ENCODE measurements around the gene MROH2A. TPM values are rescaled to one million over a fixed set of nuclear protein-coding genes. Genes with fewer than 3 reads are reported as not detected.

Gene MROH2A
- total and polyA plus RNA-seq, 5 donors from 2014 or later, result not detected

- H3K9me3 ChIP-seq (ENCODE audit: control insufficient read depth in 2 of 2, low read length in 2 of 2), result no peaks in the 10 kb centered on the region
- no peaks in the 10 kb centered on the region for H3K27me3 ChIP-seq (ENCODE audit: control insufficient read depth, insufficient read depth, low read length)
- peaks cover 4% of the 10 kb centered on the region for H3K4me1 ChIP-seq (ENCODE audit: control insufficient read depth, insufficient read depth, low read length, poor library complexity, severe bottlenecking)
- peak overlapping the region in 1 of 3 donors; percentile 2 for H3K27ac Mint-ChIP-seq
- ATAC-seq (ENCODE audit: low read depth in 2 of 2) (no peak), DNase-seq (no peak)
- H3K36me3 ChIP-seq (ENCODE audit: control insufficient read depth, insufficient read depth, low read length), result peaks cover 2% of the 10 kb centered on the region
- H3K9me3 Mint-ChIP-seq, result no peaks in the 10 kb centered on the region
- no peaks in the 10 kb centered on the region for H3K27me3 Mint-ChIP-seq
- no peak overlapping the region for H3K27ac ChIP-seq (ENCODE audit: insufficient read depth, low read length, poor library complexity, severe bottlenecking)
- no peak overlapping the region for H3K4me3 Mint-ChIP-seq
- no peak overlapping the region for H3K4me3 ChIP-seq (ENCODE audit: low read depth, low read length)
- no peaks in the 10 kb centered on the region for H3K36me3 Mint-ChIP-seq
- H3K4me1 Mint-ChIP-seq, result peaks cover 0 to 34% (median 6%) of the 10 kb centered on the region in 4 donors
These were observed 62.4 kb downstream of the MROH2A start for GRCh38 chr2:233840520-233840919.

- Histone ChIP-seq H3K27me3 (ENCODE audit: control insufficient read depth, insufficient read depth, low read length) (no peaks in the 10 kb centered on the region), H3K27ac (ENCODE audit: insufficient read depth, low read length, poor library complexity, severe bottlenecking) (no peak overlapping the region), H3K36me3 (ENCODE audit: control insufficient read depth, insufficient read depth, low read length) (peaks cover 2% of the 10 kb centered on the region), H3K4me1 (ENCODE audit: control insufficient read depth, insufficient read depth, low read length, poor library complexity, severe bottlenecking) (peaks cover 4% of the 10 kb centered on the region), H3K9me3 (ENCODE audit: control insufficient read depth in 2 of 2, low read length in 2 of 2) (no peaks in the 10 kb centered on the region), H3K4me3 (ENCODE audit: low read depth, low read length) (no peak overlapping the region)
- Mint-ChIP-seq H3K36me3 (no peaks in the 10 kb centered on the region), H3K27me3 (no peaks in the 10 kb centered on the region), H3K4me3 (no peak overlapping the region), H3K4me1 (peaks cover 0 to 32% (median 6%) of the 10 kb centered on the region in 4 donors), H3K27ac (peak overlapping the region in 2 of 3 donors; percentile 2 to 88), H3K9me3 (no peaks in the 10 kb centered on the region)
- ATAC-seq (ENCODE audit: low read depth in 2 of 2), result no peak
- DNase-seq, result no peak
These were observed 63.1 kb downstream of the MROH2A start for GRCh38 chr2:233841183-233841582.

- DNase-seq (no peak), ATAC-seq (ENCODE audit: low read depth in 2 of 2) (no peak)
These were observed 66.1 kb downstream of the MROH2A start for GRCh38 chr2:233844064-233844807.

GRCh38 chr2:233844836-233845235, 66.7 kb downstream of the MROH2A start:
- Mint-ChIP-seq H3K27ac (no peak overlapping the region), H3K9me3 (peaks cover 0 to 1% (median 0%) of the 10 kb centered on the region in 7 donors), H3K4me3 (no peak overlapping the region), H3K36me3 (no peaks in the 10 kb centered on the region), H3K4me1 (peaks cover 0 to 23% (median 2%) of the 10 kb centered on the region in 4 donors), H3K27me3 (no peaks in the 10 kb centered on the region)
- Histone ChIP-seq H3K4me1 (ENCODE audit: control insufficient read depth, insufficient read depth, low read length, poor library complexity, severe bottlenecking) (no peaks in the 10 kb centered on the region), H3K36me3 (ENCODE audit: control insufficient read depth, insufficient read depth, low read length) (peaks cover 2% of the 10 kb centered on the region), H3K4me3 (ENCODE audit: low read depth, low read length) (no peak overlapping the region), H3K9me3 (ENCODE audit: control insufficient read depth in 2 of 2, low read length in 2 of 2) (no peaks in the 10 kb centered on the region), H3K27me3 (ENCODE audit: control insufficient read depth, insufficient read depth, low read length) (no peaks in the 10 kb centered on the region), H3K27ac (ENCODE audit: insufficient read depth, low read length, poor library complexity, severe bottlenecking) (no peak overlapping the region)
- no peak for DNase-seq
- ATAC-seq (ENCODE audit: low read depth in 2 of 2), result no peak

More at GRCh38 chr2:233844064-233844807, 66.1 kb downstream of the MROH2A start:
- Histone ChIP-seq H3K9me3 (ENCODE audit: control insufficient read depth in 2 of 2, low read length in 2 of 2) (no peaks in the 10 kb centered on the region), H3K27ac (ENCODE audit: insufficient read depth, low read length, poor library complexity, severe bottlenecking) (no peak overlapping the region), H3K27me3 (ENCODE audit: control insufficient read depth, insufficient read depth, low read length) (no peaks in the 10 kb centered on the region), H3K4me3 (ENCODE audit: low read depth, low read length) (no peak overlapping the region), H3K36me3 (ENCODE audit: control insufficient read depth, insufficient read depth, low read length) (peaks cover 2% of the 10 kb centered on the region), H3K4me1 (ENCODE audit: control insufficient read depth, insufficient read depth, low read length, poor library complexity, severe bottlenecking) (no peaks in the 10 kb centered on the region)
- peaks cover 0 to 23% (median 2%) of the 10 kb centered on the region in 4 donors for H3K4me1 Mint-ChIP-seq
- peaks cover 0 to 1% (median 0%) of the 10 kb centered on the region in 7 donors for H3K9me3 Mint-ChIP-seq
- no peaks in the 10 kb centered on the region for H3K36me3 Mint-ChIP-seq
- H3K27me3 Mint-ChIP-seq, result no peaks in the 10 kb centered on the region
- no peak overlapping the region for H3K27ac Mint-ChIP-seq
- H3K4me3 Mint-ChIP-seq, result no peak overlapping the region

GRCh38 chr2:233845301-233846060, 67.4 kb downstream of the MROH2A start:
- Histone ChIP-seq H3K4me1 (ENCODE audit: control insufficient read depth, insufficient read depth, low read length, poor library complexity, severe bottlenecking) (no peaks in the 10 kb centered on the region), H3K9me3 (ENCODE audit: control insufficient read depth in 2 of 2, low read length in 2 of 2) (no peaks in the 10 kb centered on the region), H3K27ac (ENCODE audit: insufficient read depth, low read length, poor library complexity, severe bottlenecking) (no peak overlapping the region), H3K27me3 (ENCODE audit: control insufficient read depth, insufficient read depth, low read length) (no peaks in the 10 kb centered on the region), H3K4me3 (ENCODE audit: low read depth, low read length) (no peak overlapping the region), H3K36me3 (ENCODE audit: control insufficient read depth, insufficient read depth, low read length) (peaks cover 2% of the 10 kb centered on the region)
- Mint-ChIP-seq H3K4me3 (no peak overlapping the region), H3K27ac (peak overlapping the region in 1 of 3 donors; percentile 6), H3K27me3 (no peaks in the 10 kb centered on the region), H3K36me3 (no peaks in the 10 kb centered on the region), H3K9me3 (peaks cover 0 to 1% (median 0%) of the 10 kb centered on the region in 7 donors), H3K4me1 (peaks cover 0 to 23% (median 2%) of the 10 kb centered on the region in 4 donors)
- no peak for ATAC-seq (ENCODE audit: low read depth in 2 of 2)
- DNase-seq, result no peak

- no peak for ATAC-seq (ENCODE audit: low read depth in 2 of 2)
- H3K27ac ChIP-seq (ENCODE audit: insufficient read depth, low read length, poor library complexity, severe bottlenecking), result no peak overlapping the region
- H3K27me3 Mint-ChIP-seq, result no peaks in the 10 kb centered on the region
- no peaks in the 10 kb centered on the region for H3K36me3 ChIP-seq (ENCODE audit: control insufficient read depth, insufficient read depth, low read length)
- no peaks in the 10 kb centered on the region for H3K27me3 ChIP-seq (ENCODE audit: control insufficient read depth, insufficient read depth, low read length)
- no peak for DNase-seq
- peak overlapping the region in 1 of 3 donors; percentile 70 for H3K27ac Mint-ChIP-seq
- H3K4me1 ChIP-seq (ENCODE audit: control insufficient read depth, insufficient read depth, low read length, poor library complexity, severe bottlenecking), result peaks cover under 1% of the 10 kb centered on the region
- peaks cover 0 to 1% (median 0%) of the 10 kb centered on the region in 7 donors for H3K9me3 Mint-ChIP-seq
- no peaks in the 10 kb centered on the region for H3K9me3 ChIP-seq (ENCODE audit: control insufficient read depth in 2 of 2, low read length in 2 of 2)
- no peak overlapping the region for H3K4me3 ChIP-seq (ENCODE audit: low read depth, low read length)
- no peak overlapping the region for H3K4me3 Mint-ChIP-seq
- peaks cover 0 to 22% (median 3%) of the 10 kb centered on the region in 4 donors for H3K4me1 Mint-ChIP-seq
- H3K36me3 Mint-ChIP-seq, result no peaks in the 10 kb centered on the region
These were observed 68.5 kb downstream of the MROH2A start for GRCh38 chr2:233846387-233847247.

GRCh38 chr2:233847248-233847898, 69.2 kb downstream of the MROH2A start:
- H3K4me3 ChIP-seq (ENCODE audit: low read depth, low read length), result no peak overlapping the region
- Mint-ChIP-seq H3K4me1 (peaks cover 0 to 26% (median 6%) of the 10 kb centered on the region in 4 donors), H3K4me3 (peak overlapping the region in 1 of 4 donors; percentile 36), H3K9me3 (peaks cover 0 to 1% (median 0%) of the 10 kb centered on the region in 7 donors), H3K36me3 (no peaks in the 10 kb centered on the region), H3K27me3 (no peaks in the 10 kb centered on the region), H3K27ac (no peak overlapping the region)
- H3K4me1 ChIP-seq (ENCODE audit: control insufficient read depth, insufficient read depth, low read length, poor library complexity, severe bottlenecking), result peaks cover 7% of the 10 kb centered on the region
- no peaks in the 10 kb centered on the region for H3K9me3 ChIP-seq (ENCODE audit: control insufficient read depth in 2 of 2, low read length in 2 of 2)
- no peaks in the 10 kb centered on the region for H3K36me3 ChIP-seq (ENCODE audit: control insufficient read depth, insufficient read depth, low read length)
- no peak overlapping the region for H3K27ac ChIP-seq (ENCODE audit: insufficient read depth, low read length, poor library complexity, severe bottlenecking)
- ATAC-seq (ENCODE audit: low read depth in 2 of 2) (no peak), DNase-seq (no peak)
- H3K27me3 ChIP-seq (ENCODE audit: control insufficient read depth, insufficient read depth, low read length), result no peaks in the 10 kb centered on the region
